Measurements from ENCODE around the gene LAMA2.

Gene LAMA2

DNA sequence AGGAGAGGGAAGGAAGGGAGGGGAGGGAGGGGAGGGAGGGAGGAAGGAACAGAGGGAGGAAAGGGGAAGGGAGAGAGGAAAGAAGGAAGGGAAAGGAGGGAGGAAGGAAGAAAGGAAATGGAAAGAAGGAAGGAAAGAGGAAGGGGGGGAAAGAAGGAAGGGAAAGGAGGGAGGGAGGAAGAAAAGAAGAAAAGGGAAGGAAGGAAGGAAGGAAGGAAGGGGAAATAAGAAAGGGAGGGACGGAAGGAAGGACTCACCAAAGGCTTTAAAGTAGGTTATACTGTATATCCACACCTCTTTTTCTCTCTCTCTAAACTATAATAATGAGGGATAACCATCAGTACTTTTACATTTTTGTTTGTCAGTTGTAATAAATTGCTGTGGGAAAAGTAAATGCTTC is 502.2 kb downstream of the LAMA2 start:
- DNase-seq = no peak

- no peak for DNase-seq
Observed at GRCh38 chr6:129390900-129391299, 508.0 kb downstream of the LAMA2 start.

- DNase-seq = no peak
Observed at GRCh38 chr6:129393654-129394053, 510.7 kb downstream of the LAMA2 start.

GRCh38 chr6:129398764-129399163 is 515.8 kb downstream of the LAMA2 start:
- DNase-seq = no peak

GRCh38 chr6:129402244-129402643 is 519.3 kb downstream of the LAMA2 start:
- no peak for DNase-seq

DNA sequence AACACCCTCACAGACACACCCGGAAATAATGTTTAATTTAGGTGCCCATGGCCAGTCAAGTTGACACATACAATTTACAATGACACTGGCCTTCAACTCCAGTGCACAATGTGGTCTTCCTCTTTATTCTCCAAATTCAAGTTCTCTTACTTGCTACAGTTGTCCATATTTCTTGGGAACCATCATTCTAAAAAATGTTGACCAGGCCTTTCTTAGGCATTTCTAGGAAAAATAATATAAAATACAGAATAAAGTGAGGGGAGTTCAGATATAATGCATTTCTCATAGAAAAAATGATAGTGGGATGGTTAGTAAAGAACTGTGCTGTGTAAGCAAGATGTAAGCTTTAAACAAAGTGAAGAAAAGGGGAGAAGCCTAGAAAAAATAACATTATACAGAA is 528.2 kb downstream of the LAMA2 start:
- DNase-seq = no peak

GRCh38 chr6:129416337-129416990 is 533.5 kb downstream of the LAMA2 start:
- DNase-seq = no peak

DNA sequence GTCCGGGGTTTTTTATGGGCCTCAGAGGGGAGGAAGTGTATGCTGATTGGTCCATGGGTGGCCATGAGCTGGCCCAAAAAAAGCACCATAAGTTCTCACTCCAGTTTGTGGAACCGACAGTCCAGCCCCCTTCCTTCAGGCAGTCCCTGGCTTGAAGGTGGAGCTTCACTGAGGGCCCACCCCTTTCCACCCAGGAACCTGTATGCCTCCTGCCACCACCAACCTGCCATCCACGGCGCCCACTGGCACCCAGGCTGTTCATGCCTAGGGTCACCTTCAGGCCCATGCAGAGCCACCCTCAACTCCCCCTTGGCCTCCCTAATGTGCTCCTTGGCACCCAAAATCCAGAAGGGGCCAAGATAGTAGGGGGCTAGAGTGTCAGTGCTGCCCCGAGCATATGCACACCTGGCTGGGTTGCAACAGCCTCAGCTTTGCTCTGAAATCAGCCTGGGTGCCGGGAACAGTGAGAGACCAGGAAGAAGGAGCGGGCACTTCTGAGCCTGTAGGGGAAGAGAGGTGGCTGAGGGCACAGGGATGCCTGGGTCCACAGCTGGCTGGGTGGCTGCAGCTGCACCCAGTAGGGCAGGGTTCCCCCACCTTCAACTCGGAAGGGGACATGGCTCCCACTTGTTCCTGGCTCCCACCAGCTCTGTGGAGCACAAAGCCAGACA is 534.6 kb downstream of the LAMA2 start:
- DNase-seq = no peak

- DNase-seq = no peak
Observed at GRCh38 chr6:129419324-129419723, 536.4 kb downstream of the LAMA2 start.

DNA sequence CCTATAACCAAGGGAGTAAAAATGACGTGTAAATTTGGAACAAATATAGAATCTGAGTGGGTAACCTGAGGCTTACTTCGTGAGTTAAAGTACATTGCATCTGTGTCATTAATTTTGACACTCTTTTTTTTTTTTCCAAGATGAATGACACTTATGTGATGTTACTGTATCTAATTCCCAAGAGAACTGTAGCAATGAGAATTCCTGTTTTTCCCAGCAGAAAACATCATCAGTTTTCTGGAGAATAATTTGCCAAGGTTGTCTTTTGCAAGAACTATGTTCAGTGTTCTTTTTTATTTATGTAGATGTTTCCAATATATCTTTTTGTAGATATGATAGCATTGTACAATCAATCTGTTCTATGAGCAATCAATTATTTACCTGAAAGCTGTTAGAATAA is 543.4 kb downstream of the LAMA2 start:
- DNase-seq = no peak

DNA sequence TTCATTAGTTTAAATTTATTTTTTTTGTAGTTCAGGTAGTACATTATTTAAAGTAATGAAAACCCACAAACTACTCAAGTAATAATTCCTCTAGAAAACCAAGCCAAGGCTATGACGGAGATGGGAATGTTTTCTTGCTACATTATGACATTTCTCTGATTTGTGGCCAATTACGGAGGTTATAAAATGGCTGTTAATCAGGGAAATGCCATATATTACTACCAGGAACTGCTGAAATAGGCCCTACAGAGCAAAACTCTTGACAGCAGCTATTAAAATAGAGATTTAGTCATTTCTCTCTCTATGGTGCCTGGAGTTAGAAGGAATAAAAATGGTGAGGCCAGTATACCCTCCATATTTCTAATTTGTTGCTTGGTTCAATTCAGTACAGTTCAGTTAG is 547.0 kb downstream of the LAMA2 start:
- DNase-seq = no peak

DNA sequence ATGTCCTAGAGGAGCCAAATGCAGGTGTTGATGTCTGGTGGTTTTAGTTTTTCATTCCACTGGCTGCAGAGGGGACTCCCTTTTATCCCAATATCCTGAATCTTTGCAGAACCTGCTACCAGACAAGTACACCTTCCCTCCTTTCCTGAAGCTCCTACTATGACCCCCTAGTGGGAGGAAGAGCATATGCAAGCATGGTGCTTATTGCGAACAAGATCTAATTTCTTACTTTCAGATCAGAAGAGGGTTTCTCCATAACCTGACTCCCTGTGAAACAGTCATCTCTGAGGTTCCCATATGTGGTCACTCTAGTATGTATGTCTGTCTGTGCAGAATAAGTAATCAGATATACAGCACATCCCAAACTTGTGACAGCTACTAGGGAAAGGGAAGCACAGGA is 549.8 kb downstream of the LAMA2 start:
- no peak for DNase-seq

DNA sequence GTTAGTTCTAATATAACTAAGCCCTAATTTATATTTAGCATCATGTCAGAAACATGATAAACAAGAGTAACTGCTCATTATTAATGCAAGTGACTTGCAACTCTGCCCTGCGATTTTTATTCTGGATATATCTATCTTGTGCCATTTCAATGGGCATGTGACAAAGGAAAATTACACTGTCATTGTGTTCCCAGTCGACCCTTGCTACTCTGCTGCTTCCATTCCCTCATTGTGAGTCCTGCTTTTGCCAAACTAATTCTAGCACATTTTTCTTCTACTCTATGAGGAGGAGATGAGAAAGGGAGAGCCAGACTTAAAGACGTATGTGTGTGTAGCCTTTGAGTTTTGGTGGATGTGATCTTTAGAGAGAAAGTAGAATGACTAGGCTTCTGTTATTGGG is 551.2 kb downstream of the LAMA2 start:
- no peak for DNase-seq

DNA sequence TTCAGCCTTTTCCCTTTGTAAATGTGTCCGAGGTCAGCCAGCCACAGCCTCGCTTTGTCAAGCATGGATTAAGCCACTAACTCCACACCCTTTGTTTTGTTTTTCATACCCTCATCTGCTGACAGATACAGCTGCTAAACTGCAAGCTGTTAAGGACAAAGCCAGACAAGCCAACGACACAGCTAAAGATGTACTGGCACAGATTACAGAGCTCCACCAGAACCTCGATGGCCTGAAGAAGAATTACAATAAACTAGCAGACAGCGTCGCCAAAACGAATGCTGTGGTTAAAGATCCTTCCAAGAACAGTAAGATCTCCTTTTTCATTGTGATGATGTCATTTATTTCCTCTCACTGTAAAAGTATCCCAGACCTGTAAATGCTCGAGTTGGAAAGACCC is 557.8 kb downstream of the LAMA2 start:
- no peak for DNase-seq

- DNase-seq = no peak
Observed at GRCh38 chr6:129444683-129445082, 561.7 kb downstream of the LAMA2 start.

- DNase-seq = no peak
Observed at GRCh38 chr6:129446272-129447197, 563.6 kb downstream of the LAMA2 start.

- DNase-seq = no peak
Observed at GRCh38 chr6:129447198-129447565, 564.2 kb downstream of the LAMA2 start.

DNA sequence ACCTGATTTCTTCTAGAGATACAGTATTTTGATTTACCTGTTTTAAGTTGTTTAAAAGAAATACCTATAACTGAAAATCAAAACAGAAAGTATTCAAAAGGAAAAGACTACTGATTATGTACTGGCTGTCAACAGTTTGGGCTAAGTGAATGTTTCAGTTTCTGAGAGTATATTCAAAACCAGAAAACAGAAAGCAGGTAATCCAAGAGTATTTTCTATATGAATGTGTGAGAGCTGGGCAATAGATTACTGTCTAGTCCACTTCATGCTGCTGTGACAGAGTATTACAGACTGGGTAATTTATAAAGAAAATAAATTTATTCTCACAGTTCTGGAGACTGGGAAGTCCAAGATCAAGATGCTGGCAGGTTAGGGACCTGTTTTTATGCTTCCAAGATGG is 566.0 kb downstream of the LAMA2 start:
- no peak for DNase-seq

- no peak for DNase-seq
Observed at GRCh38 chr6:129451187-129451586, 568.2 kb downstream of the LAMA2 start.

- DNase-seq = no peak
Observed at GRCh38 chr6:129453073-129453472, 570.1 kb downstream of the LAMA2 start.

DNA sequence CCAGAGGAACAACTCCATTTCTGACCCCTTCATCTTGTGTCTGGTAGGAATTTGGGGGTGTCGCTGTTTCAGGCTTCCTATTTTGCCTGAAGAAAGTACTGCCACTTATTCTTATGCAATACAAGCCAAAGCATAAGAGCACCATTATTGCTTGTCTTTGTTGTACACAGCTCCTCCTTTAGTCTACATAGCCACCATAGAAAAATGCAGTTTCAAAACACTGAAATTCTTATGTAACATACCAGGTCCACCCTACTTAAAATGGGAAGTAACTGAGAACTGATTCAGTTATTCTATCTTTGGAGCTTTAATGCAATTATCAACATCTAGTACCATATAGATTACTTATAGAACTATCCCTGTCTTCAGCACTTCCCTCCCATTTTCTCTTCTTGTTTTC is 571.5 kb downstream of the LAMA2 start:
- DNase-seq = no peak

DNA sequence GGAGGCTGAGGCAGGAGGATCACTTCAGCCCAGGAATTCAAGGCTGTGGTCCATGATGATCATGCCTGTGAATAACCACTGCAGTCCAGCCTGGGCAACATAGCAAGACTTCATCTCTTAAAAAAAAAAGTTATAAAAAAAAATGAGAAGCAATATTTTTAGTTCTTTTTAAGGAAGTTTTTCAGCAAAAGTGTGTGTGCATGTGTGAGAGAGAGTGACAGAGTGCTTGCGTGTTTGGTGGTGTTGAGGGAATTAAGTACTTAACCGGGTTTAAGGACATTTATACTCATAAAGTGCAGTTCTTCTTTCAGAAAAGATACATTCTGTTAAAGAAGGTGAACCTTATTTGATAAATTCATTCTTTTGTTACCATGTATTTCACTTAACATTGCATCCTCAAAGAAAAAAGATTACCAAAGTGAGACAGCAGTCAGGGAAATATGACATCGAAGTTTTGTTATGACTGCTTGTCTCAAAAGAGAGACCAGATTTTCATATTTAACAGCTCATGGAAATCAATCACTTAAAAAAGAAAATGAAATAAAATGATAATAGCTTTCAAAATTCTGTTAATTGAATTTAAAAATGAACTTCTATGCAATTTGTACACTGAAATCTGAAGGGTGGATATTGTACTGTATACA is 572.3 kb downstream of the LAMA2 start:
- DNase-seq = no peak

GRCh38 chr6:129460221-129460620 is 577.3 kb downstream of the LAMA2 start:
- DNase-seq = no peak
